Measurements from ENCODE around the gene SAMD5.

GRCh38 chr6:147582991-147583390 lies 74.5 kb downstream of the SAMD5 start:
- TF ChIP-seq EP300 (IDR thresholded peaks at IDR 0.05) (no peak), POLR2A (IDR thresholded peaks at IDR 0.05) (no peak)
- TF ChIP-seq, protein P1, sequence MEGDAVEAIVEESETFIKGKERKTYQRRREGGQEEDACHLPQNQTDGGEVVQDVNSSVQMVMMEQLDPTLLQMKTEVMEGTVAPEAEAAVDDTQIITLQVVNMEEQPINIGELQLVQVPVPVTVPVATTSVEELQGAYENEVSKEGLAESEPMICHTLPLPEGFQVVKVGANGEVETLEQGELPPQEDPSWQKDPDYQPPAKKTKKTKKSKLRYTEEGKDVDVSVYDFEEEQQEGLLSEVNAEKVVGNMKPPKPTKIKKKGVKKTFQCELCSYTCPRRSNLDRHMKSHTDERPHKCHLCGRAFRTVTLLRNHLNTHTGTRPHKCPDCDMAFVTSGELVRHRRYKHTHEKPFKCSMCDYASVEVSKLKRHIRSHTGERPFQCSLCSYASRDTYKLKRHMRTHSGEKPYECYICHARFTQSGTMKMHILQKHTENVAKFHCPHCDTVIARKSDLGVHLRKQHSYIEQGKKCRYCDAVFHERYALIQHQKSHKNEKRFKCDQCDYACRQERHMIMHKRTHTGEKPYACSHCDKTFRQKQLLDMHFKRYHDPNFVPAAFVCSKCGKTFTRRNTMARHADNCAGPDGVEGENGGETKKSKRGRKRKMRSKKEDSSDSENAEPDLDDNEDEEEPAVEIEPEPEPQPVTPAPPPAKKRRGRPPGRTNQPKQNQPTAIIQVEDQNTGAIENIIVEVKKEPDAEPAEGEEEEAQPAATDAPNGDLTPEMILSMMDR (IDR thresholded peaks at IDR 0.05) = no peak
